GM21529 (cell line): ENCODE data around the gene WWOX.

Experiments used
- ATAC-seq: cut with Tn5 transposase; IDR thresholded peaks from one replicate; pipeline ENCODE4 v1.9.1; 2021; ENCODE audit not compliant: unreplicated experiment

Gene WWOX

DNA sequence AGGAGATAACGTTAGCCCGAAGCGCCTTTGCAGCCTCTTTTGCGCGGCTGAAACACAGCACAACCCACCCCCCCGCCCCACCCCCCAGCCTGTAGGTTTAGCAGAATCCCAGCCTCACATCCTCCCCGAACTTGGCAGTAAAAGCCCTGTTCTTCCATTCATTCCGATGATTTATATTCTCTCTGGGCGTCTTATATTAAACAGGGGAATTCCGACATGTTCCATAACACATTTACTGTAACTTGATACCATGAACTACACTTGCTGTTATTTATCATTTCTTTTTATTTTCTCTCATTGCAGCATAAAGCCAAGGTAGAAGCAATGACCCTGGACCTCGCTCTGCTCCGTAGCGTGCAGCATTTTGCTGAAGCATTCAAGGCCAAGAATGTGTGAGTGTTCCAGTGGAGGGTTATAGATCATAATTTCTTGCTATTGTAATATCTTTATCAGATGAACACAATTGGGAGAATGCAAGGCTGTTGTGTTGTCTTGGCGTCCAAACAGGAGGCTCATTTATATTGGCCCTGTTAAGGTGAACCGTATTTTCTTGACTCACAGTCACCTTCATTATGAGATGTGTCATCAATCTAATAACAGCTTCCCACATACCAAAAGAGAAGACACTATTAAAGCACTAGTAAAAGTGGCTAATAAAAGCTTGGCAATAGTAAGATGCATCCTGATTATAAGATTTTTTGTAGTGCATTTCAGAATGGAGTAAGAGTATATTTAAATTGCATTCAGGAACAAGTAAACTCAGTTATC lies 287.3 kb downstream of the WWOX start:
- no peak for ATAC-seq

DNA sequence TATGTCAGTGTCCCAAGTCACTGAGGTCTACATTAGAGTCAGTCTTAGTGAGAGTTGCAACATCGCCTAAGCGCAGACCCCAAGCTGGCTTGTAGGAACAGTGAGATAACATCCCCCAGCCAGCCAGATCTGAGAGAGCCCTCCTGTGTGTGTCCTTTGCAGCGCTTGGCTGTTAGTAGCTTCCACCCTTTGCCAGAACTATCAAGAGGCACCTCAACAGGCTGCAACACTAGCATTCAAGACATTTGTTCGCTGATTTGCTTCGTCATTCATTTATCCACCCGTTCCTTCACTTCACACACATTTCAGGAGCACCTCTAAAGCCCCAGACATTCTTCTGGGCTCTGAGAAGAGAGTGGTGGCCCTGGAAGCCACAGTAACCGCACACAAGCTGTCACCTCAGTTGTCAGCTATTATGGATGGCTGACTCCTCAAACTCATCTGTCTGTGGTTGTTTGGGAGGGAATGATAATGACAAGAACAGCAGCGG lies 289.6 kb downstream of the WWOX start:
- ATAC-seq, result no peak

DNA sequence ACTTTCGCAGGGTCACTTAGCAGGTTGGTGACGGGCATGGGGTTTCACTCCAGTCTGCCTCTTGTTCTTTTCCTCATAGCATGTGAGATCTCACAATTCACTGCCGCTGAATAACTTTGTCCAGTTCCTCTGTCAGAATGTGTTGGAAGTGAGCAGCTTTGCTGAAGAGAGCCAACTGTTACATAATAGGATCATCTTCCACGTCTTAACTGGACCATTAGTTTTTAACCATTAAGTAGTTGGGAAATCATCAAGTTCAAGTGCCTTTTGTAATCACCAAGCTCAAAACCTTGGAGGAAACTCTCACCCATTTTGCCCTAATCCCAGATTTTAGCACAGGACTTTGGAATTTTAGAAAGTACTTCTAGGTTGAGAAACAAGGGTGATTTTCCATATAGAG lies 290.6 kb downstream of the WWOX start:
- no peak for ATAC-seq

DNA sequence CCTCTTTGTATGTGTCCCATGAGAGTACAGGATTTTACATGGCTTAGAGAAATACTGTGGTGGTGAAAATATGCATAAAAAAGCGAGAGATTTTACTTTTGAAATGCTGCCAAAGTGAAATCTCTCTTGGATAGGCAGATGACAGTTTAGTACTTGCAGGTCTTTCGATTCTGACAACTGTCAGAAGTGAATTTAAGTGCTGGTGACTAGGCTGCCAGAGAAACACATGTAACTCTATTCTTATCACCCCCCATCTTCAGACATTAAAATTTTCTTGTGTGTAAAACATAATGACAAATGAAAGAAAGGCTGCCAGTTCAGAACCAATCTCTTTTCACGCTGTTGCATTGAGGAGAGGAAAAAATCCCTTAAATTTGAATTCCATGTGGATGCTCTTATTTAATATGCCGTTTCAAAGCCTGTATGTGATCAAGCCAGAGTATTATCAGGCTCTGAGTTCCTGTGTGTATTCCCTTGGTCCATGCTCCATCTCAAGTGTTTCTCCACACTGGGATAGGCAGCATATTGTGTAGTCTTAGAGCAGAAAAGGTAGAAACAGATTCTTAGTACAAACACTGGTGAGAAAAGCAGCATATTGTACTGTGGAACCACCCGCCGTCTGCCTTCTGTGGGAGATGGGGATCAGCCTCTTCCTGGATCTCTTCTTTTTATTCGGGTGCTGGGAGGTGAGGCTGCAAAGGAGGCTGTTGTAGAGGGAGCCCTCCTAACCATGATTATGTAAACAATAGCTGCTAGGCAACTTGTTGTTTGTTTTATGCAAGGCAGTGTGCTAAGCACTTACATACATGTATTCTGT lies 291.3 kb downstream of the WWOX start:
- ATAC-seq, result no peak

DNA sequence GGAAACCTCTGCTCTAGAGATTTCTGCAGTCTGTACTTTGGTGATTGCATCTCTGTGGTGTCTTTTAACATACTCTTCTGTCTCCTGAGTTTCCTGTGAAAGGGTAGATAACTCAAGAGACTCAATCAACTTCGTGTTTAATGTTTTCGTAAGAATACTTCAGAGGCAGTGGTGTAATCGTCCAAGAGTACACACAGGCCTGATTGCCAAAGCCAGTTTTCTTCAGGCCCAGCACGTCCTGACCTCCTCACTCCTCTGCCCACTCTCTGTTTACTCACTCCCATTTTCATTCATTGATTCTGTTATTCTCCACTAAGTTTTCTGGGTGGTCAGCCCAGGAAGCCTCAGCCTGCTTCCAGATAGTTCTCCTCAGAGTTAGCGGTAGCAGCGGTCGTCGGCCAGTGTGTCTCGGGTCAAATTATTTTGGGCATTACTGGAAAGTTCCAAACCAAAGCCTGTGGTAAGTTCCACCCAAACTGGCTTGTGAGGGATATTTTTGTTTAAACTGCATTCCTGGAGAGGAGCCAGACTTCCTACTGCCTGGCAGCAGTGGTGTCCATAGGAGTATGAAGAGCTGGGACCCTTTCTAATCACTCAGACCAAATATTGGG lies 293.2 kb downstream of the WWOX start:
- ATAC-seq, result no peak

DNA sequence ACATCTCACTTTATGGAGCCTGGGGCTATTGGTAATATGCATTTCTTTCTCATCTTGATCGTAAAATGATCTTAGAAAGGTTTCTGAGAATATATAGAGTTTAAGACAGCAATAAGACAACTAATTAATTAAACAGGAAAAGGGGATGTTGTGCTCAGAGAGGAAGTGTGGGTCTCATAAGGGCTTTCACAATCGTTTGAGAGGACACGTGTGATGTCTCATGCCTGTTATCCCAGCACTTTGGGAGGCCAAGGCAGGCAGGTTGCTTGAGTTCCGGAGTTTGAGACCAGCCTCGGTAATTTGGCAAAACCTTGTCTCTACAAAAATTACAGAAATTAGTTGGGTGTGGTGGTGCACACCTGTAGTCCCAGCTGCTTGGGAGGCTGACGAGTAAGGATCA lies 295.6 kb downstream of the WWOX start:
- no peak for ATAC-seq

DNA sequence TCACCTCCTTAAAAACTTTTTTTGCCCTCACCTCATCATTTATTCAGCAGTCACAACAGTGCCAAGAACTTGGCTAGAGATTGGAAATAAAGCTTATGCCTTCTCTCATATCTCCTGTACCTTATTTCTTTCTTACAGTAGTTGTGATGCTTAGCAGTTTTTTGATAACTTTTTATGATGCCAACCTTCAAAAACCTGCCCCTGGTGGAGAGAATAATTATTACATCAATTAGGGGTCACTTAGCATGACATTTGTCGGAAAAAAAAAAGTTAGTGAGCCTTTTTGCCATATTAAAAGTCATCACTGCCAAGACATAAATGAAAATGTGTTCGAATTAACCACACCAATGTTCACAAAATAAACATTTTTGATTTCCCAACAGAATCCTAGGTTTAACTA lies 296.6 kb downstream of the WWOX start:
- no peak for ATAC-seq

DNA sequence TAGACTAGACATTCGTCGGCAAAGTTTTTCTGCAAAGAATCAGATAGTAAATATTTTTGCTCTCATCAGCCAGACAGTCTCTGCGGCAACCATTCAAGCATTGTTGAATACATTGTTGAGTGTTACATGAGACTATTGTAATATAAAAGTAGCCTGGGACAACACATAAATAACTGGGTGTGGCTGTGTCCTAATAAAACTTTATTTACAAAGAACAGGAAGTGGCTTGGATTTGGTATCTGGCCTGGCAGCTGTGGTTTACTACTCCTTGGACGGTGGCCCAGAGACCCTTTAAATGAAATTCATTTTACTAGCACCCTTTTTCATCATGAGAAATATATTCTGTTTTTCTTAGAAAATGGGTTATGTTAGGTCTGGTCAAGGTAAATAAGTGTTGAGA lies 297.2 kb downstream of the WWOX start:
- no peak for ATAC-seq

DNA sequence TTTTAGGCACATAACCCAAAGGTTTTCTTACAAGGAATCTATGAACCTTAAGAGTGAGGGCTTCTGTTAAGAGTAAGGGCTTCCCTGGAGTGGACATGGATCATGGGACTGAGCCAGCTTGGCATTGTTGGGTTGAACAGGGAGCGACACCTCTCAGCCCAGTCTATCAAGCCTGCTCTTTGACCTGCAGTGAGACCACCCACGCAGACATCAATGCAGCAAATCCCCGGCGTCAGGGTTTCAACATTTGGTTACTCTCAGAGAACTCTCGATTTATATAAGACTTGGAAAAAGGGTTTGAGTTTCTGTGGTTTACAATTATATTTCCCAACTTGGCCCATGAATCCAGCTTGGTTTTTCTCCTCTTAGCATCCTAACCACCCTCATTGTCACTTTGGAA lies 299.9 kb downstream of the WWOX start:
- ATAC-seq, result no peak

DNA sequence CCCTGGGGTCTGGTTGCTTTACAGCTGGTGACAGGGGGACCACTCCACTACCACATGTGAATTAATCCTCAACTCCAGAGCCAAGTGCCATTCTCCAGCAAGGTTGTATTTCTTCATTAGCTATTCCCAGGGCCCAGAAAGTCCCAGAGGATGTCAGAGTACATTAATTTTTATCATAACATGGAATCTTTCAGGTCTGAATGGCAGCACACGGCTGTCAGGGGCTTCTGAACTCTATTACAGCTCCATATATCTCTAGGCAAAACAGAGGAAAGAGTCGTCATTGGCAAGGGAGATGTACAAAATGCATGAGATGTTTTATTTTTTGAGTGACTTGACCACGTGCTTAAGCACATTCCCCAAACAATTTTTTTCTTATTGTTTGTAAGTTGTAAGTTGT lies 303.4 kb downstream of the WWOX start:
- ATAC-seq, result no peak

DNA sequence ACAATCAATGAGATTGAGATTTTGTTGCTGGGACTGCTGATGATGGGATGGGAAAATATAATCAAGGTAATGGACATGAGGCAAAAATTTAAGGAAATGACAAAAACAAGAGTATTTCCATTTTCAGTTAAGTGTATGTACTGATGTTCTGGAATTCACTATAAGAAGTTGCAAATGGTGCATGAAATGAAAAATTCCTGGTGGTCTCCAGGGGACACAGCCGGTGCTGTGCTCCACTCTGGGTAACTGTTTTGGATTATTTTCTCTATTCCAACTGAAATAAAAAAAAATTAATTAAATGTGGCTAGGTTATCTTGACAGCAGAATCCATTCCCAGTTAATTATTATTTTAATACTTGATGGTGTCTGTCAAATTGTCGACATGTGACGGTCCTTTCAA lies 305.6 kb downstream of the WWOX start:
- no peak for ATAC-seq

DNA sequence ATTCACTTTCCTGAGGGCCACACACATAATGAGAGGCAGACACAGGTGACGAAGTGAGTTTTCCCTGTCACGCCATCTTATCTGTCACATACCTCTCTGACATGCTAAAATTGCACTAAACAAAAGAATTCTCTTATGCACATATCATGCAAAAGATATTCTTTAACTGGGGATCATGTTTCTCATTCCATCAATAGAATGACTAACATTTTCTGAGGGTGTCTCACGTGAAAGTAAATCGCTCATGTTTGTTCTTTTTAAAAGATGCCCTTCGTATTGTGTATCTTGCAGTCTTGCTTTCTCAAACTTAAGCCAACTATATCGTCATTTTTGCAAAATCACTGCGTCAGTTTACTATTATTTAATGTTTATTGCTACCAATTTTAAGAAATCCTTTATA lies 306.4 kb downstream of the WWOX start:
- ATAC-seq, result no peak

DNA sequence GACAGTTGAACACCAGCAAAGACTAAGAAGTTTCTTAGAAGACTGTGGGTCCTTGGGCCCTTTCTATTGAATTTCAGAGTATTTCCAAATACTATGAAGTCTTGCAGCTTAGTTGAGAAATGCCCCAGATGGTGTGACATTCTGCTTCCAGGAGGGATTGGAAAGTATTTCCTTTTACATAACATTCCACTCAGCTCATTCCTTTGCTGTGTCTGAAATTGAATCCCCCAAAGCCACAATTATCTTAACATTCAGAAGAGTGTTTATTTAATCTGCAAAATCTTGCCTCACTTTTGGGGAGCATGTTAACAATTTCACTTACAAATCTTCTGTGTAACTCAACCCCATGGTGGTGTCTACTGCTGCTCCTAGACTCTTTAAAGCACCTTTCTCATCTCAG lies 307.7 kb downstream of the WWOX start:
- no peak for ATAC-seq

DNA sequence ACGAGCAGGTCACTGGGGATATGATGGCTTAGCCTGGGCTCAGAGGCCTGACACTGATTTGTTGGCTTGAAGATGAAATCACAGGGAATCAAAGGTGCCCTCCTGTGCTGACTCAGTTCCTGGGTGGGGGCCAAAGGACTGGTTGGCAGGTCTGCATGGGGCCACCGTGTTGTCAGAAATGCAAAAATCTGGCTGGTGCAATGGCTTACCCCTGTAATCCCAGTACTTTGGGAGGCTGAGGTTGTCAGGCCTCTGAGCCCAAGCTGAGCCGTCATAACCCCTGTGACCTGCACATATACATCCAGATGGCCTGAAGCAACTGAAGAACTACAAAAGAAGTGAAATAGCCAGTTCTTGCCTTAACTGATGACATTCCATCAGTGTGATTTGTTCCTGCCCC lies 314.2 kb downstream of the WWOX start:
- ATAC-seq, result no peak

DNA sequence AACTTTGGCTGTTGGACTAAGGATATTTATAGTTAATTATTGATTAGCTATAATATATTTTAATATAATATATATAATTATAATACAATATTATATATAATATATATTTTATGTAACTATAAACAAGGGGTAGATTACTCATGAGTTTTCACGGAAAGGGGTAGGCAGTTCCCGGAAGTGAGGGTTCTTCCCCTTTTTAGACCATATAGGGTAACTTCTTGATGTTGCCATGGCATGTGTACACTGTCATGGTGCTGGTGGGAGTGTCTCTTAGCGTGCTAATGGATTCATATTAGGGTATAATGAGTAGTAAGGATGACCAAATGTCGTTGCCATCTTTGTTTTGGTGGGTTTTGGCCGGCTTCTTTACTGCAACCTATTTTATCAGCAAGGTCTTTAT lies 315.6 kb downstream of the WWOX start:
- ATAC-seq, result no peak

DNA sequence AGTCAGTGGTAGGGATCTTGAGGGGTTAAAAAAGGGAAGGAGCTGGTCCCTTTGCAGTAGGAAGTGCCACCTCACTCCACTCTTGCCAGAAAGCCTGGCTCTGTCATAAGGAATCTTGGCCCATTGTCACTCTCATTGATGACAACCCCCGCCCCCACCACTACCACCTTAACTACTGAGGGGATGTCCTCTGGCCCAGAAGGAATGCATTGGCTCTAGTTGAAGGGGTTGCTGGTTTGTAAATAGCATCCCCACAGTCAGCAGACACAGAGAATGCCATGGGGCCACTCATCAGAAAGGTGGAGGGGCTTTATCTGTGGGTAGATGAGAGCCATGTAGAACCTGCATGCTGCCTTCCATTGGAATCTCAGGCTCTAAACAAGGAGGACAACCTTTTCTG lies 316.2 kb downstream of the WWOX start:
- no peak for ATAC-seq

DNA sequence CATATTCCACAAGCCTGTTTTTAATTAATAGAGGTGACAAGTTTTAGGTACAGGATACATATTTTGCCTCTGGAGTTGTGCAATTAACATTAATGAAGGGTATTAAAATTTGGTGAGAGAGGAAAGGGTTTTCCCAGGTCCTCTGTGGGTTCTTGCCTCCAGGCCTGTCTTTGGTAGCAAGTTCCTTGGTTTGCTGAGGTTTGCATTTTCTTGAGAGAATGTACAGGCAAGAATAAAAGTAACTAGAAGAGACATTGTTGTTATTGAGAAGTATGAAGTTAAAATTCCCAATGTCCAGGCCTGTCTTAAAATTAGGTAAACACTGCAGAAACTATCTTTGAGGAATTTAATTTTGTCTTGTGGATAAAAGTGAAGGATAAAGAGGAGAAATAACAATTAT lies 316.9 kb downstream of the WWOX start:
- no peak for ATAC-seq

DNA sequence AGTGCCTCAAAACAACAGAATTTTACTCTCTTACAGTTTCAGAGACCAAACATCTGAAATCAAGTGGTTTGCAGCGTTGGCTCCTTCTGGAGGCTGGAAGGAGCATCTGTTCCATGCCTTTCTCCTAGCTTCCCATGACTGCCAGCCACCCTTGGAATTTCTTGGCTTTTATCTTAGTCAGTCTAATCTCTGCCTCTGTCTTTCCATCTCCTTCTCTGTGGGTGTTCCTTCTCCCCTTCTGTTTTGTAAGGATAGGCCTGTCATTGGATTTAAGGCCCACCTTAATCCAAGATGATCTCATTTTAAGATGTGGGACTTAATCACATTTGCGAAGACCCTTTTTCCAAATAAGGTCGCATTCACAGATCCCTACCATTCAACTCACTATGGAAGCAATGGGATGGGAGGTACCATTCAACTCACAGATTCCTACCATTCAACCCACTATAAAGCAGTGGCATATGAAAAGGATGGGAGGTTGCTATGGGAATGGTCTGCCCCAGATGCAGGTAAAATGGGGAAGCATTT lies 321.8 kb downstream of the WWOX start:
- ATAC-seq, result no peak

DNA sequence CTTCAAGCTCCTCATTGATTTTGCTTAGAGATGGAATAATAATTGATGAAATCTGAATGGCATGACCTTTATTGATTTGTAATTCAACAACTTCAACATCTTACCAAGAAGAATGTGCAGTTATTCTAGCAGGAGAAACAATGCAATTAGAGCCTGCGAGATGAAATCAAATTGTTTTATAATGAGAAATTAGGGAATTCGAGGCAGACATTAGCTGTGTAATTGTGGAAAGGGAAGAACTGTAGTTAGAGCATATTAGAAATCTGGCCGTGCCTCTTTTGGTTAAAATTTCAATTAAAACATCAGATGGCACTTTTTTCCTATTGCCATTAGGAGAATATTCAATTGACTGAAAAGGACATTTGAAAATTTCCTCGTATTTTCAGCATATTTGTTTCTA lies 325.8 kb downstream of the WWOX start:
- no peak for ATAC-seq

DNA sequence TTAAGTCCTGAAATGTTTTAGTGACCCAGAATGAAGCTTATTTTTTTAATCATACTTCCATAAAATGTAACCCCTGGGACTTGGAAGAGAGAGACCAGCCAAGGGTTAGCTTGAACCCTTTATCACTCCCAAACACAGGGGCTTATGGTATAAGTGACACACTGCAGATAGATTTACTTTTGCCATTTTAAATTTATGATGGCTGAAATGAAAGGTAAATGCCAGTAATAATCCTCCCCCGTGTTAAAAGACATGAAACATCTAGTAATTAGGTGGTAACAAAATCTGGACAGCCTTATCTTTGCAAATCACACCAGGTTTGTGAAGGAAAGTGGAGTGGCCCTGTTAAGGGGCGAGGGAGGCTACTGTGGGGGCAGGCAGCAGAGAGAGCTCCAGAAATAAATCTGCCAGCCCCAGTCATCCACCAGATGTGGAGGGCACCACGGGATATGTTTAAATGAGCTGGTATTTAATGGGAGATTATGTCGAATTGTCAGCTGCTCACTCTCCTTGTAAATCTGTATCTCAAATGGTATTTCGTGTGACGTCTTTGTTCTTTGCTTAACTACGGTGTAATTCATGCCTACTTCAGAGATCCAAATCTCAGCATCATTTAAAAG lies 326.5 kb downstream of the WWOX start:
- no peak for ATAC-seq

DNA sequence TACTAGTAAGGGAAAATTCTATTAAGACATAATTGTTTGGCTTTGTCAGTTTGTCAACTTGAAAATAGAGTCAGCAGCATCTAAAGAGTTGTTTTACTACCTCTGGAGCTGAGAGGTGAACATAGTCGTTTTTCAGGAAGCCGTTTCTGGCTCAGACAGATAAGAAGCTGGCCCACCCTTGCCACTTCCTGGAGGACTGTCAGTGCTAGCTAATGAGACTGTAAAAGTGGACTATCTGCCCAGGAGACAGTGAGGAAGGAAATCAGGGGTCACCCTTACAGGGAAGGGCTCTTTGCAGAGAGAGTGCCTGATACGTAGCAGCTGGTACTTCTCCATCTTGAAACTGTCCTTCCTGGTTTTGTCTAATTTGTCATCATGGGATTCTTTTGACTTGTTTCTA lies 328.7 kb downstream of the WWOX start:
- no peak for ATAC-seq
